ENCODE measurements around the gene TNFSF15.

Gene TNFSF15

GRCh38 chr9:114805670-114806525 is at the start of gene TNFSF15:
Gene TNFSF15, minus strand, starts transcription at chr9:114806039. Its CDS starts 27 bp downstream, at chr9:114806012.
- DNase-seq = no peak

- DNase-seq = no peak
These were observed 49.6 kb upstream of the TNFSF15 start for GRCh38 chr9:114855488-114855887.

- no peak for DNase-seq
These were observed 49.0 kb upstream of the TNFSF15 start for GRCh38 chr9:114854736-114855355.

DNA sequence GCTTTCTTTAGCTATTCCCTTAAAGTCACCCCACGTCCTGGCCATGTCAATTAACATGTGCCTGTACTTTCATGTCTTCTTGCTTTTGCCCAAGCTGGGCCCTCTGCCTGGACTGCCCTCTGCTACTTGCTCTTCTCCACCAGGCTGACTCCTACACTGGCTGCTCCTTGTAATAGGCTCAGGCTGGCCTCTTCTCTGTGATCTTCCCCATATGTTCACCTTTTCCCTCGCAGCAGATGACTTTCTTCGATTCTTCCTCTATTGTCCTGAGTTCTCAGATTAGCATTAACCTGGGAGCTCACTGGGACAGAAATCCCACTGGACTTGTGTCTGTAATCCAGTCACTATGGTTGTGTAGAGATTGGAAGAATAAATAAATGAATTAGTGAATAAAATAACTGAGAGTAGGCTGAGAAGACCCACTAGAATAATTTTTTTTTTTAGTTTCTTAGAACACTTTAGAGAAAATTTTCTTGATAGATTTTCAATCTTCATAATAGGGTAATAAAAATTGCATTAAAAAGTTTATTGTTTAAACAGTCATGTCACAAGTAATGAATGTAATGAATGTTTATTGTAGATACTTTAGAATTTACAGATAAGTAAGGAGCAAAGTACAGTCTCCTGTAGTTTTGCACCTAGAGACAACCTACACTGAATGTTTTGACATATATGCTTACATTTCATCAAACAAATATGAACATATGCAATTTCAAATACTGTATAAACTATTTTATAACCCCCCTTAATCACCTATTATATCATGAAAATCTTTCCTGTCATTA is 47.4 kb upstream of the TNFSF15 start:
- no peak for DNase-seq

DNA sequence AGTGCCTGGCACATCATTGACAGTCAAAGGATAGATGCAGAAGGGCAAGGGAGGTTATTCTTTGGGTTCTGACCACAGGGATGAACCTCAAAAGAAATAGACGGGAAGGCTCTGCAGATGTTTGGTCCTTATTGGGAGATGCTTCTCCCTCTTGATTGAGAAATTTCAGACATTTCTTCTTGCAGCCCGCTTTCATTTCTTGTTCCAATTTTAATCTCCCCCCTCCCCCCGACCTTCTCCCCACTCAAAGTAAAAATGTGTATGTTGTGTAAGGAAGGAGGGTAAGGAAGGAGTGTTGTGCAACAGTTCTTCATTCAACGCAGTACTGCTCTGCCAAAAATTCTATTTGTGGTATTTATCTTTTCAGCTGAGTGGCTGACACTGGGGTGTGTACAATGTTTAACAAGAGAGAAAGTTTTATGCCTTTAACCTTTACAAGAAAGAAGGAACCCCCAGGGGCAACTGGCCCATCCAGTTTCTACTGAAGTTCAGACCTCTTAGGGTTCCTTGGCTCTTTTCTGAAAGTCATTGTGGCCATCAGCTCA is 46.3 kb upstream of the TNFSF15 start:
- no peak for DNase-seq

GRCh38 chr9:114851306-114851705 is 45.5 kb upstream of the TNFSF15 start:
- DNase-seq = no peak

- DNase-seq = no peak
These were observed 45.0 kb upstream of the TNFSF15 start for GRCh38 chr9:114850871-114851270.

- no peak for DNase-seq
These were observed 43.6 kb upstream of the TNFSF15 start for GRCh38 chr9:114849450-114849849.

- DNase-seq = no peak
These were observed 41.9 kb upstream of the TNFSF15 start for GRCh38 chr9:114847492-114848417.

- DNase-seq = no peak
These were observed 39.5 kb upstream of the TNFSF15 start for GRCh38 chr9:114845373-114845772.

DNA sequence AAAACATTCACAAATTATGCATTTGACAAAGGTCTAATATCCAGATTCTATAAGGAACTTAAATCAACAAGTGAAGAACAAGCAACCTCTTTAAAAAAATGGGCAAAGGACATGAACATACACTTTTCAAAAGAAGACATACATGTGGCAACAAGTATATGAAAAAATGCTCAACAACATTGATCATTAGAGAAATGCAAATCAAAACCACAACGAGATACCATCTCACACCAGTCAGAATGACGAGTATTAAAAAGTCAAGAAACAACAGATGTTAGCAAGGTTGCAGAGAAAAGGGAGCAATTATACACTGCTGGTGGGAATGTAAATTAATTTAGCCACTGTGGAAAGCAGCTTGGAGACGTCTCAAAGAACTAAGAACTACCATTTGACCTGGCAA is 38.9 kb upstream of the TNFSF15 start:
- DNase-seq = no peak

- no peak for DNase-seq
These were observed 32.1 kb upstream of the TNFSF15 start for GRCh38 chr9:114837923-114838322.

GRCh38 chr9:114836769-114837168 is 30.9 kb upstream of the TNFSF15 start:
- no peak for DNase-seq

GRCh38 chr9:114834386-114834785 is 28.5 kb upstream of the TNFSF15 start:
- no peak for DNase-seq

GRCh38 chr9:114830546-114830945 is 24.7 kb upstream of the TNFSF15 start:
- DNase-seq = no peak

GRCh38 chr9:114829574-114830440 is 24.0 kb upstream of the TNFSF15 start:
- DNase-seq = no peak

GRCh38 chr9:114828303-114828650 is 22.4 kb upstream of the TNFSF15 start:
- DNase-seq = no peak

GRCh38 chr9:114827641-114828302 is 21.9 kb upstream of the TNFSF15 start:
- no peak for DNase-seq

DNA sequence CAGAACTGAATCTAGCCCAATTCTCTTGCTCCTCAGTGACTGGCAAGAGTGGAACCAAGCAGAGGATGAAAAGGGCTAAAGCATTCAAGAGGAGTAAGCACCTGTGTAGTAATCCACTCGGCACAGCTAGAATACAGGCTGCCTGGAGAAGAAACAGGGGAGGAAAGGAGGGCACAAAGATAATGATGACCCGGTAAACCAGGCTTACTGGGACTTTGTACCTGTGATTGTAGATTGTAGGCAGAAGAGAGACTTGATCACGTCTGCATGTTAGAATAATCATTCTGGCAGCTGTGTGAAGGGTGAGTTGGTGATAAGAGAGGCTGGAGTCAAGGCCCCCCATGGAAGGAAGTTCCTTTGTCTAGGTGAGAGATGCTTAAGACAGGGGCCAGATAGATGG is 20.6 kb upstream of the TNFSF15 start:
- DNase-seq = no peak

DNA sequence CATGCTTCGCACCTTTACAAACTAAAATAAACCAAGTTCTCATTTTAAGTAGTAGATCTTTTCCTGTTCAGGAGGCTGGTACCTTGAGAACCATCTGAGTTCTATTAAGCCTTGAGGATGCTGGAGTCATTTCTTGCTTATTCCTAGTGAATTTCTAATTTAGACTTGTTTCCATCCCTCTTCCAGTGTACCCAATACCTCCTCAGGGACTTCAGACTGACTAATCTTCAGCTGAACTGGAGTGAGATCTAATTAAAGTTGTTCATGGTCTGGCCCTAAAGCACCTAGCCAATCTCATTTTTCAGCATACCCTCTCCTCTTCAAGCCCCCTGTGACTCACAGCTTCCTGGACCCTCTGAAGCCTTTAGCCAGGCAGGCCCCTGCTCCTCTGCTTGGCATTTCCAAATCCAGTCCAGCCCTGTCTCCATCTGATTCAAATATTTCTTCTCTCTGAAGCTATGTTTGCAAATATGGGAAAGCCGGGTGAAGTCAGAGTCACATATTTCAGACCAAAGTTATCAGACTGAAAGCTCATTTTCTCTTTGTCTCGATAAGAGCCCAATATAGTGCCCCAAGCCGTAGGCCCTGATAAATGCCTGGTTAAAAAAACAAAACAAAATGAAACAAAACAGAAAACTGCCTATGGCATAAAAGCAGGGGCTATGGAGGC is 19.4 kb upstream of the TNFSF15 start:
- no peak for DNase-seq
